Measurements from ENCODE around the gene VANGL1. TPM values are rescaled to one million over a fixed set of nuclear protein-coding genes. Genes with fewer than 3 reads are reported as not detected.
"Not testable (repeated sequence)": the region's sequence is repeated elsewhere in the genome, so short reads cannot be mapped to it uniquely, and the experiment has no call there.

Gene VANGL1
- total RNA-seq, 1 experiment from 2014 or later: 13.6 TPM

GRCh38 chr1:115632251-115633026 lies 9.3 kb upstream of the VANGL1 start:
- Histone ChIP-seq H2BK20ac (ENCODE audit: low read depth, low read length, poor library complexity, severe bottlenecking) (no peak overlapping the region), H4K20me1 (ENCODE audit: control insufficient read depth, insufficient read depth, insufficient read length) (no peaks in the 10 kb centered on the region), H3K27me3 (ENCODE audit: insufficient read depth, low read length) (no peaks in the 10 kb centered on the region), H2BK120ac (ENCODE audit: low read depth, low read length, poor library complexity, severe bottlenecking) (no peak overlapping the region), H3K4me1 (ENCODE audit: insufficient read depth, low read length) (peaks cover 3% of the 10 kb centered on the region; the same call in 1 of the 2 replicates), H4K8ac (replicated peaks; ENCODE audit: insufficient read length, low read depth, low read length) (no peak overlapping the region), H3K79me1 (ENCODE audit: insufficient read depth, low read depth, low read length, poor library complexity, severe bottlenecking) (no peaks in the 10 kb centered on the region), H4K91ac (ENCODE audit: insufficient read length, low read depth, low read length) (no peak overlapping the region), H3K23me2 (ENCODE audit: insufficient read length, low read depth, low read length, poor library complexity, severe bottlenecking) (no peaks in the 10 kb centered on the region), H2BK15ac (ENCODE audit: low read depth, low read length) (no peak overlapping the region), H4K5ac (ENCODE audit: insufficient read length, low read depth, low read length) (no peak overlapping the region), H3T11ph (ENCODE audit: low read length) (no peak overlapping the region), H3K9me3 (ENCODE audit: control insufficient read depth, low read depth, low read length) (no peaks in the 10 kb centered on the region), H3K9ac (ENCODE audit: extremely low read depth, insufficient read length, low read length) (no peak overlapping the region), H3K79me2 (ENCODE audit: insufficient read depth, low read length) (no peaks in the 10 kb centered on the region), H3K23ac (ENCODE audit: insufficient read length, low read depth, low read length) (no peak overlapping the region), H3K4ac (ENCODE audit: low read depth, low read length) (no peak overlapping the region; the same call in 1 of the 2 replicates), H2AFZ (ENCODE audit: low read length) (no peak overlapping the region), H3K56ac (ENCODE audit: insufficient read length, low read depth, low read length) (no peak overlapping the region), H3K4me2 (ENCODE audit: insufficient read depth, insufficient read length, low read length) (peak overlapping the region; percentile 9), H3K14ac (ENCODE audit: insufficient read depth, low read length) (no peak overlapping the region), H3K27ac (ENCODE audit: insufficient read length, low read depth, low read length) (peak overlapping the region; percentile 76), H2AK5ac (ENCODE audit: insufficient read length, low read length) (no peak overlapping the region), H2BK12ac (ENCODE audit: insufficient read length, low read depth, low read length) (no peak overlapping the region), H2BK5ac (ENCODE audit: insufficient read length, low read length) (no peak overlapping the region), H3K18ac (ENCODE audit: insufficient read length, low read depth, low read length) (no peak overlapping the region)
- WGBS (ENCODE audit: extremely low coverage, insufficient read length, low lambda C conversion rate): no CpG with 5 or more reads among the region's 4 CpGs
- Mint-ChIP-seq H3K4me3 (no peak overlapping the region), H3K27me3 (ENCODE audit: low read depth) (peaks cover 11% of the 10 kb centered on the region), H3K4me1 (peaks cover 23 to 31% of the 10 kb centered on the region in 2 experiments), H3K27ac (peak overlapping the region in 1 of 3 experiments; percentile 89; a peak in 2 of 7 replicates), H3K9me3 (peaks cover 23 to 27% of the 10 kb centered on the region in 2 experiments), H3K36me3 (ENCODE audit: insufficient read depth in 1 of 3, low read depth in 3 of 3) (peaks cover 5 to 20% (median 5%) of the 10 kb centered on the region in 3 experiments; a peak in 6 of 7 replicates)
- no peak for TF ChIP-seq CTCF (conservative IDR thresholded peaks at IDR 0.05)
- no peak for DNase-seq

GRCh38 chr1:115633606-115634005 lies 8.2 kb upstream of the VANGL1 start:
- H3K27ac Mint-ChIP-seq; H2BK15ac ChIP-seq (ENCODE audit: low read depth, low read length): not testable (repeated sequence)

More at GRCh38 chr1:115633606-115634005, 8.2 kb upstream of the VANGL1 start:
- H3T11ph ChIP-seq (ENCODE audit: low read length); DNase-seq; H2BK20ac ChIP-seq (ENCODE audit: low read depth, low read length, poor library complexity, severe bottlenecking); H3K9me3 ChIP-seq (ENCODE audit: control insufficient read depth, low read depth, low read length); H3K27me3 Mint-ChIP-seq (ENCODE audit: low read depth); H3K18ac ChIP-seq (ENCODE audit: insufficient read length, low read depth, low read length); H3K56ac ChIP-seq (ENCODE audit: insufficient read length, low read depth, low read length); H3K23ac ChIP-seq (ENCODE audit: insufficient read length, low read depth, low read length); H3K14ac ChIP-seq (ENCODE audit: insufficient read depth, low read length); H3K79me1 ChIP-seq (ENCODE audit: insufficient read depth, low read depth, low read length, poor library complexity, severe bottlenecking); H3K27ac ChIP-seq (ENCODE audit: insufficient read length, low read depth, low read length); H4K20me1 ChIP-seq (ENCODE audit: control insufficient read depth, insufficient read depth, insufficient read length); H3K27me3 ChIP-seq (ENCODE audit: insufficient read depth, low read length); H2BK5ac ChIP-seq (ENCODE audit: insufficient read length, low read length); H3K23me2 ChIP-seq (ENCODE audit: insufficient read length, low read depth, low read length, poor library complexity, severe bottlenecking); H4K8ac ChIP-seq (replicated peaks; ENCODE audit: insufficient read length, low read depth, low read length); H3K4me1 ChIP-seq (ENCODE audit: insufficient read depth, low read length); H2AFZ ChIP-seq (ENCODE audit: low read length); H2BK12ac ChIP-seq (ENCODE audit: insufficient read length, low read depth, low read length); H3K79me2 ChIP-seq (ENCODE audit: insufficient read depth, low read length); H3K9ac ChIP-seq (ENCODE audit: extremely low read depth, insufficient read length, low read length); H4K91ac ChIP-seq (ENCODE audit: insufficient read length, low read depth, low read length); H2AK5ac ChIP-seq (ENCODE audit: insufficient read length, low read length); H3K4ac ChIP-seq (ENCODE audit: low read depth, low read length); H4K5ac ChIP-seq (ENCODE audit: insufficient read length, low read depth, low read length); H2BK120ac ChIP-seq (ENCODE audit: low read depth, low read length, poor library complexity, severe bottlenecking); H3K4me3 Mint-ChIP-seq; H3K4me2 ChIP-seq (ENCODE audit: insufficient read depth, insufficient read length, low read length): not testable (repeated sequence)
- H3K9me3 Mint-ChIP-seq: peaks cover 26 to 31% of the 10 kb centered on the region in 2 experiments
- no CpG with 5 or more reads among the region's 1 CpG for WGBS (ENCODE audit: extremely low coverage, insufficient read length, low lambda C conversion rate)
- peaks cover 5 to 30% (median 6%) of the 10 kb centered on the region in 3 experiments; a peak in 6 of 7 replicates for H3K36me3 Mint-ChIP-seq (ENCODE audit: insufficient read depth in 1 of 3, low read depth in 3 of 3)
- peaks cover 23 to 31% of the 10 kb centered on the region in 2 experiments for H3K4me1 Mint-ChIP-seq

All from H9 (cell line).